GM21529 (cell line): ENCODE results near the gene KLHL15.
A peak's percentile ranks its signal among the peaks of the same experiment; 100 is the strongest.
"Not testable (repeated sequence)": the region's sequence is repeated elsewhere in the genome, so short reads cannot be mapped to it uniquely, and the experiment has no call there.

ENCODE experiments used
- ATAC-seq: cut with Tn5 transposase; IDR thresholded peaks from one replicate; pipeline ENCODE4 v1.9.1; 2021; ENCODE audit not compliant: unreplicated experiment

KLHL15 gene

GRCh38 chrX:24019448-24019847 lies 7.5 kb downstream of the KLHL15 start:
- ATAC-seq: no peak

DNA sequence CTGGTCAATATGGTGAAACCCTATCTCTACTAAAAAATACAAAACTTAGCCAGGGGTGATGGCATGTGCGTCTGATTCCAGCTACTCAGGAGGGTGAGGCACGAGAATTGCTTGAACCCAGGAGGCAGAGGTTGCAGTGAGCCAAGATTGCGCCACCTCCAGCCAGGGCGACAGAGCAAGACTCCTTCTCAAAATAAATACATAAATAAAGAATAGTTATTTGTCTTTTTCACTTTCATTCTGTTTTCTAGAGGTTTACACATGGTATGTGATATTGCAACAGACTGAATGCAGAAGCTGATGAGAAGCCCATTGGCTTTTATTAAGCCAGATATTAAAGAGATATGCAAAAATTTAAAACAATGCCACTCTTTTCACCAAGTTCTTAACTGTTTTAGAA lies 8.2 kb downstream of the KLHL15 start:
- no peak for ATAC-seq

- ATAC-seq: no peak
These were observed 9.3 kb downstream of the KLHL15 start for GRCh38 chrX:24017674-24018073.

- ATAC-seq: peak; percentile 69
These were observed 12.5 kb downstream of the KLHL15 start for GRCh38 chrX:24014388-24015018.

DNA sequence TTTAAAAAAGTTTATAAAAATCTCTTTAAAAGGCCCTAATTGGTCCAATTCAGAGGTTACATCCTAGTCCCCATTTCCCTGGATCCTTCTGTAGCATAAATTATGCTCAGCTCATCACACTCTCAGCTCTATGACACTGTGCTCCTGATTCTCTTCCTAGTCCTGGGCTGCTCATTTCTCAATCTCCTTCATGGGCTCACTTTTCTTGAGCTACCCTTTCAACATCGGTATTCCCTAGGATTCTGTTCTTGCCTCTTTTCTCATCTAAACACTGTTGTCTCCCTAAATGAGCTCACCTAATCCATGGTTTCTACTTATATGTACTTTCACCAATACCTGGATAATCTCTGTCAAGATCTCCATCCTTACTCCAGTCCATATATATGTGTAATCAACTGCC lies 14.7 kb downstream of the KLHL15 start:
- ATAC-seq: no peak

- ATAC-seq: no peak
These were observed 21.1 kb downstream of the KLHL15 start for GRCh38 chrX:24005867-24006266.

- no peak for ATAC-seq
These were observed 22.0 kb downstream of the KLHL15 start for GRCh38 chrX:24005028-24005427.

DNA sequence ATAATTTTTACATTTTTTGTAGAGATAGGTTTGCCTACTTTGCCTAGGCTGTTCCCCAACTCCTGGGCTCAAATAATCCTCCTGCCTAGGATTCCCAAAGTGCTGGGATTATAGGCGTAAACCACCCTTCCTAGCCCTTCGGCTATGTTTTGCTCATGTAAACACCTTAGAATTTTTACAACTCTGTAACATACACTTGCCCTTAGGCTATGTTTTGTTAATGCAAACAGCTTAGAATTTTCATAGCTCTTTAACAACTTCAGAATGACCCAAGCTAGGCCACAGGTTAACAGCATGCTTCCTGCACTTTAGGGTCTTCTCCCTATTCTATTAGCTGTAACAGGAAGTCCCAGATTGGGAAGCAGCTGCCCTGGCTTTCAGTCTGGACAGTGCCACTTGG lies 24.2 kb downstream of the KLHL15 start:
- no peak for ATAC-seq

DNA sequence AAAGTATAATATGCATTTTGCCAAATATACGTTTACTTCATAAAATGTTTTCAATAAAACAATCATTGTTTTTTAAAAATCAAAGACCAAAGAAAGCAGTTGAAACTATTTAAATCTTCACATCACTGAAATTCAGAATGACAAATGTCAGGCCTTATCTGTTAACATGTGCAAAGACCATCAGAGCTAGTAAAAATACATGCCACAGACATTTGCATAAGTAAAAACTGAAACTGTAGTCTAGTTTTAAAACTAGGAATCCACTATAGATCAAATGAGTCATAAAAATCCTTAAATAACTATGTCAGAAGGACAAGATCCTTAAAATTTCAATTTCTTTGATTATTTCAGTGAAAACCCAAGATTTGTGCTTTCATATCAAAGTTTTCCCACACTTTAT lies 24.8 kb downstream of the KLHL15 start:
- peak; percentile 59 for ATAC-seq

DNA sequence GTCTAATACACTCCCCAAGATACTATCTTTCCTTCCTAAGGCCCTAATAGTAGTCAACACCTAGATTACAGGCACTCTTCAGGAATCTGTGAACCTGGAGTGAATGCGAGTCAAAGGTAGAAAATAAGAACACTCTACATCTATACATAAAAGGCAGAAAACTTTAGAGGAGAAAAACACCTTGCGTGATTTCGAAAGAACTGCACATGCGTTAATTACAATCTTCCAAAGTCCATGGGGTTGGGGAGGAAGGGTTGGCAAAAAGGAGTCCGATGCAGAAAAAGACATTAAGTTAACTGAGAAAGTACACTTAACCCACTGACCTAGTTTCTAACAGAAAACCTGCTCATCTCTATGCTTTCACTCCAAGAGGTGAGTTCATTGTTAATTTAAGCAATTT lies 27.3 kb downstream of the KLHL15 start:
- no peak for ATAC-seq

DNA sequence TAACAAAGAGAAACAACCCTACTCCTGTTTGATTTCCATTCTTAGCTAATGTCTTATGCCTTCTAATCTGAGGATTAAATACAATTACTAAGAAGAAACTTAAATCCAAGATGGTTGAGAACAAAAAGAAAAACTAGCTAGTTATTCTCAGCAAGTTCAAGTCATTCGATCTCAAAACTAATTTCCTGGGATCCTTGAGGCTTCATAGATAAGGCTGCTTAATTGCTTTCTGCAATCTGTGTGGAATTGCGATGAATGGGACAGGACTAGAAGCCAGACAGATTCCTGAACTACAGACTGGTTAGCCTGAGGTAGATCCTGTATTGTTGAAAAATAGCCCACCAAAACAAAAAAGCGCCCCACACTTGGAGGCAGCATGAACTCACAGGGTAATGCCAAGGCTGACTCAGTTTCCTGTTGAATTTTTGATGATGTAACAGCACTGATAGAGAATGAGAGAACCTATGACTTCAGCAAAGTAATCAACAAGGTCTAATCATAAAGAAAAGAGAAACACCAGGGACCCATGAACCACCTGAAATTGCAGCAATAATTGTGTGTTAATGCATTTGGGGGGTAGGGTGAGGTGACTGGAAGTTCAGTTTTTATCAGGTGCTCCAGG lies 33.9 kb downstream of the KLHL15 start:
- ATAC-seq: no peak

DNA sequence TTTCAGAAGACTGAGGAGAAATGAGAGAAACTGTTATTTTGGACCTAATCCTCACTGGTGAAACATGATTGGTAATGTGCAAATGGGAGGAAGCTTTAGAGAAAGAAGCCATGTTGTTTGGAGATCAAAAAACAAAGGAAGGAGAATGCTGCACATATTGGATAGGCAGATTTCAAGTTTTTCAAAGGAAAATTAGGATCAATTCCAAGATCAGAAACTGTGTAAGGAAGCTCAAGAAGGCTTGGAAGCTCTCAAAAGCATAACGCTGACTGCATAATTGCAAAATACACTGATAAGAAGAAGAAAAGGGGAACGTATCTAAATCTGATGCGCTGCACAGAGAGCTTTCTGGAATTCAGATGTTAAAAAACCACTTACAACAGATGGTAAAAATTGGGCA lies 34.6 kb downstream of the KLHL15 start:
- no peak for ATAC-seq

- no peak for ATAC-seq
These were observed 36.5 kb downstream of the KLHL15 start for GRCh38 chrX:23990455-23990854.

GRCh38 chrX:23989689-23990088 lies 37.3 kb downstream of the KLHL15 start:
- no peak for ATAC-seq

DNA sequence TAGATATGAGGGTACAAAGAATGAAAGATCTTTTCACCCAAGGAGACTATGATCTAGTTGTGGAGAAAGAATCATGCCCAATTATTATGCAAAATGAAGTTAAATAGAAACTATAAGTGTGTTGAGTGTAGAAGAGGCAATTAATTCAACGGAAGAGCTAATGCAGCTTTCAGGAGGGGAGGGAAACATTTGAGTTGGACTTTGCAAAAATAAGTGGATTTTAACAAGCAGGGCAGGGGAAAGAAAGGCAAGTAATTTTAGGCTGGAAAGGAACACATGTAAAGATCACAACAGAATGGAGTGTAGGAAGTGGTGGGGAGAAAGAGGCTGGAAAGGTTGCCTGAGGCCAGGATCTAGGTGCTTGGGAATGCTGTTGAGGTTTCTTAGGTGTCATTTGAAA lies 44.1 kb downstream of the KLHL15 start:
- ATAC-seq: no peak

DNA sequence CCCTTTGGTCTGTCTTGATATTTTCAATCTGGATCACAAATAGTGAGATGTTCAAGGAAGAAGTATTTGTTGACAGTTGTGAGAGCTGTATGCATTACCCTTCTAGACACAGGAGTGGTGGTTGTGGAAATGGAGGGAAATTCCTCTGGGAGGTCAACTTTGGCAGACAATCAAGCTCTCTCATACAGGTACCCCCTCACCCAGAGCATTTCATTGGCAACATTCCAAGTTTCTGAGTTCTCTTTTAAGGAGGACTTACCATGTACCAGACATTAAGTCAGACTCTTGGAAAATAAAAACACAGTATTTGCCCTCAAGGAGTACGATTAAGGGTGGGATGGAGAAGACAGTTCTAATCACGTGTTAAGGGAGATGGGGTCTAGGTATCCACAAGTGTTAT lies 45.3 kb downstream of the KLHL15 start:
- no peak for ATAC-seq

DNA sequence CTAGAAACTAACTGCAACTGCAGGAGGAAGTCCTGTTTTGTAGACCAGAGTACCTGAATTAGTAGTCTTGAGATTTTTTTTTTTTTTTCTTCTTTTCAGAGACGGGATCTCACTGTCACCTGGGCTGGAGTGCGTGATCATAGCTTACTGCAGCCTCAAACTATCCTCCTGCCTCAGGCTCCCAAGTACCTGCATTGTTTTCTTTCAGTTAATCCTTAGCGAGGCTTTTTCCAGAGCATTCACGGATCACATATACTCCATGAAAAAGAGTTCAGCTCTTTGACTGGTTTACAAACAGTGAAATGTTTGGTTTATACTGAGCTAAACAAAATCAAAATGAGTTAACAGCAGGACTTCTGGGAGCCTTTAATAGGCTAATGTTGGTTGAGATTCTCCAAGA lies 45.8 kb downstream of the KLHL15 start:
- ATAC-seq: no peak

DNA sequence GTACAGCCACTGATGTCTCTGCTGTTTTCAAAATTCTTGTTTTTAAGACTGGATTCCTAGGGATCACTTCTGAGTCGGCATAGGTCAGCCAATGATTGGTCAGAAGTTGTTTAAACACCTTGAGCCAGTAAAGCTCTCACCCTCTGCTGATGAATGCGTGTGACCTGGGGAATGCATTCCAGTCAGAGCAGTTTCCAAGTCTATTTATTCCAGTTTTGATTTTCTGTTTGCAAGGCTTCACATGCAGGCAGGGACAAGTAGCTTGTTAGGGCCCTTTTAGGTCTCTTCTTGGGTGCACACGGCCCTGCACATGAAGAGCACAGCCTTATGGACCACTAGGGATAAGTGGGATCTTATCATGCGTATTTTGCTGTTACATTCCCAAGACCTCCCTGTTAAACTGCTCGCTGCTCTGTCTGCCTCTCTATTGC lies 47.0 kb downstream of the KLHL15 start:
- ATAC-seq: no peak

DNA sequence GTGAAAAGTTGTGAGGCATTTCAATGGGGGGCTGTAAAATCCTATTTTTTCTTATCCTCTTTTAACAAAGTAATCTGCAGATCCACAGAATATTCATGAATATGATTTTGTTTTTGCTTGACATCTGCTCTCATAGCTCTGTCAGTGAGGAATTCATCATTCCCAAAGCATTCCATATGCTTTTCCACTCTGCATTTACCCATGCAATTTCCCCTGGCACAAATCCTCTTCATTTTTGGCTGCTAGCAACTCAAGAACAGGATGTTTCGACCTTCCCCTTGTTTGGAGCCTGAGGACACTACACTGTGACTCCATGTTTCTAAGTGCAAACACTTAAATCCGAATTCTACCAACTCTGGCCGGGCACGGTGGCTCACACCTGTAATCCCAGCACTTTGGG lies 48.5 kb downstream of the KLHL15 start:
- ATAC-seq: no peak

DNA sequence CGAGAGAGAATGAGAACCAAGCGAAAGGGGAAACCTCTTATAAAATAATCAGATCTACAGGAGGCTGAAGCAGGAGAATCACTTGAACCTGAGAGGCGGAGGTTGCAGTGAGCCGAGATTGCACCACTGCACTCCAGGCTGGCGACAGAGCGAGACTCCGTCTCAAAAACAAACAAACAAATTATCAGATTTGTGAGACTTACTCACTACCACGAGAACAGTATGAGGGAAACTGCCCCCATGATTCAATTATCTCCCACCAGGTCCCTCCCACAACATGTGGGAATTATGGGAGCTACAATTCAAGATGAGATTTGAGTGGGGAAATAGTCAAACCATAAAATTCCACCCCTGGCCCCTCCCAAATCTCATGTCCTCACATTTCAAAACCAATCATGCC lies 61.4 kb downstream of the KLHL15 start:
- ATAC-seq: not testable (repeated sequence)

DNA sequence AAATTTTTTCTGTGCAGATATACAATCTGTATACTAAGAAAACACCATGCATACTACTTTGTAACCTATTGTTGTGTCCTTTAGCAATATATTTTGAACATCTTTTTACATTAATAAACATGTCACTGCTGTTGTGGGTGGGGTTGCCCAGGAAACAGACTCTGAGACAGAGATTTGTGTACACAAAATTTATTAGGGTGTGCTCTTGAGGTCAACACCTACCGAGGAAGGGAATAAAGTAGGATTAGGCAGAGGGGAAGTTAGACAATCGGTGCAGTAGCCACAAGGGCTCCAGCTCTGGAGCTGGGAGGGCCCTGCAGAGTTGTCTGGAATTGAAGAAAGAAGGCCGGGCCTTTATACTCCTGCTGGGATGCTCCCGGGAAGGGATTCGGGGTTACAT lies 62.8 kb downstream of the KLHL15 start:
- ATAC-seq: no peak

- no peak for ATAC-seq
These were observed 67.2 kb downstream of the KLHL15 start for GRCh38 chrX:23959781-23960180.

GRCh38 chrX:23954396-23954795 lies 72.6 kb downstream of the KLHL15 start:
- no peak for ATAC-seq
